OCI-LY7 (cell line): ENCODE data around the gene LCNL1. TPM values are rescaled to one million over a fixed set of nuclear protein-coding genes. Genes with fewer than 3 reads are reported as not detected.

Experiments used
- BruUV-seq: library from RNA; stranded (reverse); fragments of 400-500 nt; replicated peaks from 2 replicates; lab custom pipeline; 2021; lab: Mats Ljungman, UMichigan
- CTCF ChIA-PET: fragments of 300-600 bp; sonication (Branson Sonifier 250); formaldehyde crosslinking; loops from one replicate; lab custom pipeline; 2022; ENCODE audit warnings: antibody characterized with exemption; ENCODE audit not compliant: unreplicated experiment; lab: Charles Lee
- POLR2A ChIA-PET: fragments of 300-600 bp; sonication (Branson Sonifier 250); formaldehyde crosslinking; loops from one replicate; lab custom pipeline; 2022; ENCODE audit warnings: antibody characterized with exemption; lab: Charles Lee
- DNase-seq: peaks from one replicate; pipeline ENCODE4 v3.0.0-alpha.2; 2015; ENCODE audit warnings: low spot score
- H2AFZ ChIP-seq: fragments of 200-600 bp; sonication (generic), shearing (Covaris generic); 2 replicates; pipeline ENCODE4 v1.6.1; 2014; ENCODE audit warnings: mild to moderate bottlenecking, antibody characterized with exemption, low read length, moderate library complexity
- H3K27ac ChIP-seq: fragments of 200-600 bp; sonication (generic); 2 replicates; pipeline ENCODE4 v1.5.1; 2014; ENCODE audit warnings: mixed run types, low read depth, mild to moderate bottlenecking, moderate library complexity, low read length, inconsistent platforms; ENCODE audit not compliant: poor library complexity, severe bottlenecking
- H3K36me3 ChIP-seq: fragments of 200-600 bp; sonication (generic); 2 replicates; pipeline ENCODE4 v1.6.1; 2014; ENCODE audit warnings: mild to moderate bottlenecking, antibody characterized with exemption, low read length, moderate library complexity, mixed read lengths; ENCODE audit not compliant: insufficient read depth
- H3K4me1 ChIP-seq: fragments of 200-600 bp; sonication (generic); 2 replicates; pipeline ENCODE4 v1.5.1; 2014; ENCODE audit warnings: mild to moderate bottlenecking, low read length; ENCODE audit not compliant: insufficient read depth, poor library complexity, severe bottlenecking
- H3K4me2 ChIP-seq: fragments of 200-600 bp; sonication (generic); 2 replicates; pipeline ENCODE4 v1.6.1; 2014; ENCODE audit warnings: mild to moderate bottlenecking, low read length
- H3K4me3 ChIP-seq: fragments of 200-600 bp; sonication (generic); 2 replicates; pipeline ENCODE4 v1.5.1; 2014; ENCODE audit warnings: mild to moderate bottlenecking, low read depth, low read length; ENCODE audit not compliant: poor library complexity, severe bottlenecking
- H3K79me2 ChIP-seq: fragments of 200-600 bp; sonication (generic); 2 replicates; pipeline ENCODE4 v1.6.1; 2016; ENCODE audit warnings: low read depth, mild to moderate bottlenecking, low read length, moderate library complexity, mixed read lengths; ENCODE audit not compliant: insufficient read depth
- H3K9me2 ChIP-seq: fragments of 200-600 bp; sonication (generic); 2 replicates; pipeline ENCODE4 v1.6.1; 2016; ENCODE audit warnings: mild to moderate bottlenecking, low read length, mixed read lengths; ENCODE audit not compliant: insufficient read depth
- H3K9me3 ChIP-seq: fragments of 200-600 bp; sonication (generic); 2 replicates; pipeline ENCODE4 v1.6.1; 2014; ENCODE audit warnings: mild to moderate bottlenecking, mixed run types, low read length, mixed read lengths
- H4K20me1 ChIP-seq: fragments of 200-600 bp; sonication (generic); 2 replicates; pipeline ENCODE4 v1.6.1; 2014; ENCODE audit warnings: mild to moderate bottlenecking, antibody characterized with exemption, low read length, moderate library complexity, mixed read lengths; ENCODE audit not compliant: insufficient read depth
- CTCF ChIP-seq: fragments of 200-600 bp; sonication (generic); conservative IDR thresholded peaks from 2 replicates; pipeline ENCODE4 v1.5.1; 2014; ENCODE audit warnings: mild to moderate bottlenecking, antibody characterized with exemption, low read length, moderate library complexity, mixed read lengths
- EZH2phosphoT487 ChIP-seq: fragments of 200-600 bp; sonication (generic); IDR thresholded peaks from 2 replicates; pipeline ENCODE4 v1.6.1; 2018; ENCODE audit warnings: low read depth, borderline replicate concordance, mild to moderate bottlenecking, mixed run types, antibody characterized with exemption, low read length, moderate library complexity, mixed read lengths
- intact Hi-C: fragments of 100-400 bp; cut with micrococcal nuclease; formaldehyde crosslinking; loops from one replicate; pipeline ENCODE4 v1.10.0; 2022; ENCODE audit not compliant: unreplicated experiment
- total RNA-seq, 2 experiments: library from RNA; depleted of rRNA in 1 of 2; stranded (reverse); fragments of >200 nt in 1 of 2; shearing (Covaris generic) in 1 of 2; gene quantifications; 2 replicates each; pipeline ENCODE4 v1.2.3, GENCODE V29; 2014 to 2022

LCNL1 gene
- total RNA-seq, 2 experiments from 2014 or later = not detected

- H3K27ac ChIP-seq = peak overlapping the region; percentile 45
- BruUV-seq = no TSS peak
- 0 out of 2 replicates have a peak overlapping the region, but pooled peaks have one; percentile 11 for H2AFZ ChIP-seq
- no peaks in the 10 kb centered on the region for H3K36me3 ChIP-seq
- no peak for DNase-seq
- H3K9me2 ChIP-seq = no peaks in the 10 kb centered on the region
- H4K20me1 ChIP-seq = no peaks in the 10 kb centered on the region
- TF ChIP-seq EZH2phosphoT487 (no peak), CTCF (no peak)
- peak overlapping the region; percentile 72 for H3K4me3 ChIP-seq
- H3K4me2 ChIP-seq = peak overlapping the region; percentile 97
- POLR2A ChIA-PET = no interaction called here
- peaks cover 28% of the 10 kb centered on the region for H3K4me1 ChIP-seq
- no peaks in the 10 kb centered on the region for H3K9me3 ChIP-seq
- H3K79me2 ChIP-seq = no peaks in the 10 kb centered on the region
- CTCF ChIA-PET = no interaction called here
- intact Hi-C loops = no loop called here
Observed at GRCh38 chr9:136949239-136949816, 33.5 kb upstream of the LCNL1 start.

DNA sequence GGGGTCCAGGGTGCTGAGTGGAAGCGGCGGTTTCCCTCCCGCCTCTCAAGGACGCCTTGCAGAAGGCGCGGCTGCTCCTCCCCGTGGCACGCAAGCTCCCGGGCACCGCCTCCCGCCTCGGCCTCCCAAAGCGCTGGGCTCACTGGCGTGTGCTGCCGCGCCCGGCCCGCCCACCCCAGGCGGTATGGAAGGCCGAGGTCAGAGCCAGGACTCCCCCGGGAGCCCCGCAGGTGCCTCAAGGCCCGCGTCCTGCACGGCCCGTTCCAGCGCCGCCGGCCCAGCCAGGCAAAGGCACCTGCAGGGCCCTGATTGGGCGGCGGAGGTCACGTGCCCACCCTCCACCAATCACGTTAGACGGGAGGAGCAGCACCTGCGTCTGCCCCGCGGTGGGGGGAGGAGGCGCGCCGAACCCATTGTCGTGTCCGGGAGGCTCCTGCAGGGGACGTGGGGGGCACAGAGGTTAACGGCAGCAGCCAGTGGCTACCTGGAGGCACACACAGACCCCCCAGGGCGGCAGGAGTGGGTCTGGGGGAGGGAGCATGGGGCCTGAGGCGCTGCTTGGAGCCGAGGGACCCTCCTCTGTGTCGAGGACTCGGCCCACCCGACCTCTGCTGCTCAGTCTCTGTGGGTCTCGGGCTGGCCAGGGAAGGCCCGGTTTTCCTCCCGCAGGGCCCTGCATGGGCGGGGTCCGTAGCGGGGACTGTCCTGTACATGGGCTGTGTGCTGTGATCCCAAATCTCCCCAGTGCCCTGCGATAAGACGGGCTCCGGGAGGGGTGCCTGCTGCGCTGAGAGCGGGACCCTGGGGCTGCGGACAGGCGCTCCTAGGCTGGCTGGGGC is 32.8 kb upstream of the LCNL1 start:
- no TSS peak for BruUV-seq

More for the DNA sequence above, 32.8 kb upstream of the LCNL1 start:
- TF ChIP-seq CTCF (peak; percentile 25; the same call in 1 of the 2 replicates), EZH2phosphoT487 (no peak)
- DNase-seq = peak; percentile 96
- Histone ChIP-seq H3K79me2 (no peaks in the 10 kb centered on the region), H3K27ac (peak overlapping the region; percentile 45), H3K4me1 (peaks cover 24% of the 10 kb centered on the region), H3K4me2 (peak overlapping the region; percentile 97), H3K36me3 (no peaks in the 10 kb centered on the region), H3K4me3 (peak overlapping the region; percentile 72), H3K9me2 (no peaks in the 10 kb centered on the region), H2AFZ (peak overlapping the region; percentile 83), H4K20me1 (no peaks in the 10 kb centered on the region), H3K9me3 (no peaks in the 10 kb centered on the region)
- ChIA-PET CTCF (interaction anchor here (0.6 kb wide), 1 partner anchor 80 kb away, joined by 4 read pairs; no protein-coding TSS in a partner anchor), POLR2A (no interaction called here)
- intact Hi-C loops = no loop called here
